Mesodermal cell (in vitro differentiated cells): ENCODE results near the gene ABHD2.

Experiments
- H3K27ac ChIP-seq: 2 replicates; pipeline ENCODE4 v1.7.0; 2013; ENCODE audit warnings: mild to moderate bottlenecking, low read depth, low read length, moderate library complexity; ENCODE audit not compliant: severe bottlenecking
- H3K36me3 ChIP-seq: 2 replicates; pipeline ENCODE4 v1.7.1; 2013; ENCODE audit warnings: mild to moderate bottlenecking, low read length, moderate library complexity; ENCODE audit not compliant: control insufficient read depth, insufficient read depth
- H3K4me1 ChIP-seq: one replicate; pipeline ENCODE4 v1.7.1; 2013; ENCODE audit warnings: mild to moderate bottlenecking, low read length; ENCODE audit not compliant: insufficient read depth, control insufficient read depth, poor library complexity, severe bottlenecking
- H3K4me3 ChIP-seq: 2 replicates; pipeline ENCODE4 v1.7.0; 2013; ENCODE audit warnings: low read length, control low read depth, mild to moderate bottlenecking; ENCODE audit not compliant: insufficient read depth, poor library complexity, severe bottlenecking; ENCODE audit errors: extremely low read depth
- H3K9me3 ChIP-seq: 2 replicates; pipeline ENCODE4 v1.7.1; 2013; ENCODE audit warnings: mild to moderate bottlenecking, low read length, moderate library complexity; ENCODE audit not compliant: control insufficient read depth
- WGBS, 2 experiments: methylation state at CpG; one replicate each; pipeline ENCODE4 v1.1.5; 2013; ENCODE audit warnings: missing lambda C conversion rate in 2 of 2; ENCODE audit not compliant: insufficient coverage in 2 of 2; 5-methylcytosine and 5-hydroxymethylcytosine counted together

The ABHD2 gene

GRCh38 chr15:89215627-89216026 is 127.4 kb downstream of the ABHD2 start:
- H3K4me1 ChIP-seq = no peaks in the 10 kb centered on the region
- no peak overlapping the region for H3K27ac ChIP-seq
- 75 to 88% methylated on average over 2 of the region's 2 CpGs for WGBS, 2 experiments
- no peak overlapping the region for H3K4me3 ChIP-seq
- no peaks in the 10 kb centered on the region for H3K36me3 ChIP-seq
- H3K9me3 ChIP-seq = no peaks in the 10 kb centered on the region

GRCh38 chr15:89217031-89217430 is 128.8 kb downstream of the ABHD2 start:
- Histone ChIP-seq H3K27ac (no peak overlapping the region), H3K36me3 (no peaks in the 10 kb centered on the region), H3K9me3 (no peaks in the 10 kb centered on the region), H3K4me1 (no peaks in the 10 kb centered on the region), H3K4me3 (no peak overlapping the region)
- WGBS, 2 experiments = 85 to 96% methylated on average over 14 to 18 of the region's 20 CpGs

DNA sequence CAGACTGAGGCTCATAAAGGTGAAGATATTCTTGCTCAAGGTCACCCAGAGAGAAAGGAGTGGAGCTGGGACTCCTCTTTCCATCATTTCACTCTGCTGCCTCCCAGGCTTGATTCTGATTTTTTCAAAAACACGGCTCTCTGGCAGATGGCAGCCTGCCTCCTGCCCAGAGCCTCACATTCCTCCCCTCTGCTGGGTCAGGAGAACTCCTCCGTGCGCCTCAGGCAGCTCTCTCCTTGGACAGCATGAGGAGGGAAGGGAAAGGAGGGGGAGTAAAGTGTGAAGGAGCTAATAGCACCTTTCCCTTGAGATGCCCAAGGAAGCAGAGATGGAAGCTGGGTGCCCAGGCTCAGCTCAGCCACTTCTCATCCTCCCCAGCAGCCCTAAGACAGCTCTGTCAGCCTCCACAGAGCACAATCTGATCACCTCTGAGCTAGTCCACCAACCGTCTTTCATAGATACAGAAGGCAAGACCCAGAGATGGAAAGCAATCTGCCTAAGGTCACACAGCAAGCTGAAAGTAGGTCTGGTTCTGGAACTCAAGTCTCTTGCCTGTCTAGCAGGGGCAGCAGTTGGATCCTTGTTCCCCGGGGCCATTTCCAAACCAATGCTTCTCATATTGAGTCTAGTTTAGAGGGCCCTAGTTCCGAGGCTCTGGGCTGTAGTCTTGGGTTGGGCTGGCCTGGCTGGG is 129.6 kb downstream of the ABHD2 start:
- Histone ChIP-seq H3K4me3 (no peak overlapping the region), H3K9me3 (no peaks in the 10 kb centered on the region), H3K36me3 (no peaks in the 10 kb centered on the region), H3K27ac (no peak overlapping the region), H3K4me1 (no peaks in the 10 kb centered on the region)
- 87 to 94% methylated on average over 2 to 4 of the region's 6 CpGs for WGBS, 2 experiments

DNA sequence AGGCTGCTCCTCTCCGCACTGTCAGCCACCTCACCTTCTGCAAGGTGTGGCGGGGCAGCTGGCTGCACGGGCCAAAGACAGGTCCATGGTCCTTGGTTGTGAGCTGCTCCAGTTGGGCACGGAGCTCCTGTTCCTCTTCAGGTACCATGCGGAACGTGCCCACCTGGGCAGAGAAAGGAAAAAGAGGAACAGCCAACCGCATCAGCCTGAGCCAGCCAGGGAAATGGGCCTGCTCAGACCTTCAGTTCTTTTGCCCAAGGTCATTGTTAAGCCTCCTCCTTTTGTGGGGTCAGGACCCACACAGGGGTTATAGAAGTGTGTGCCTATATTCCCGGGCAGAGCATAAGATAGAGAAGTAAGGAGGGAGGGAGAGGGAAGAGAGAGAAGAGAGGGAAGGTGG is 130.3 kb downstream of the ABHD2 start:
- no peaks in the 10 kb centered on the region for H3K4me1 ChIP-seq
- WGBS, 2 experiments = 81 to 89% methylated on average over 7 to 8 of the region's 8 CpGs
- no peaks in the 10 kb centered on the region for H3K36me3 ChIP-seq
- no peak overlapping the region for H3K4me3 ChIP-seq
- H3K27ac ChIP-seq = no peak overlapping the region
- H3K9me3 ChIP-seq = no peaks in the 10 kb centered on the region

- no peaks in the 10 kb centered on the region for H3K9me3 ChIP-seq
- no peak within 1 kb of the TSS for H3K27ac ChIP-seq
- H3K4me3 ChIP-seq = no peak within 1 kb of the TSS
- no peaks in the 10 kb centered on the region for H3K4me1 ChIP-seq
- WGBS, 2 experiments = 88 to 93% methylated on average over 3 to 7 of the region's 11 CpGs
- H3K36me3 ChIP-seq = no peaks in the 10 kb centered on the region
Measured at GRCh38 chr15:89221543-89221942, 133.3 kb downstream of the ABHD2 start, which contains the start of gene RLBP1. Gene RLBP1 (minus strand): TSS chr15:89221579. CDS start chr15:89218975, 2,604 bp downstream.

DNA sequence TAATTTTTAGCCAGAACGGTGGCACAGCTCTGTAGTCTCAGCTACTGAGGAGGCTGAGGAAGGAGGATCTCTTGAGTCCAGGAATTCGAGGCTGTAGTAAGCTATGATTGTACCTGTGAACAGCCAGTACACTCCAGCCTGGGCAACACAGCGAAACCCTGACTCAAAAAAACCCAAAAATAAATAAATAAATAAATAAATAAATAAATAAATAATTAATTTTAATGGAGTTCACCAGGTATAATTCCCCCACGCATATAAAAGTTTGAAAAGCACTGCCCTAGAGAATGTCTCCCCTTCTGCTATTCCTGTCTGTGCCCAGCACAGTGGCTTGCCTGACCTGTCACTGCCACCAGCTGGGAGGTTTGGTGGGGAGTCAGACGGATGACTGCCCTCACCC is 137.3 kb downstream of the ABHD2 start:
- Histone ChIP-seq H3K9me3 (no peaks in the 10 kb centered on the region), H3K36me3 (no peaks in the 10 kb centered on the region), H3K27ac (no peak overlapping the region), H3K4me1 (no peaks in the 10 kb centered on the region), H3K4me3 (no peak overlapping the region)
- 90% methylated on average over 2 of the region's 5 CpGs; no CpG with 5 or more reads in 1 of the 2 experiments for WGBS, 2 experiments

- Histone ChIP-seq H3K9me3 (no peaks in the 10 kb centered on the region), H3K4me3 (no peak overlapping the region), H3K4me1 (no peaks in the 10 kb centered on the region), H3K27ac (no peak overlapping the region), H3K36me3 (no peaks in the 10 kb centered on the region)
- WGBS, 2 experiments = 91 to 94% methylated on average over 10 to 11 of the region's 14 CpGs
Measured at GRCh38 chr15:89226359-89227221, 138.3 kb downstream of the ABHD2 start.

GRCh38 chr15:89227425-89227824 is 139.2 kb downstream of the ABHD2 start:
- 47 to 87% methylated on average over 5 of the region's 7 CpGs for WGBS, 2 experiments
- Histone ChIP-seq H3K36me3 (no peaks in the 10 kb centered on the region), H3K9me3 (no peaks in the 10 kb centered on the region)

DNA sequence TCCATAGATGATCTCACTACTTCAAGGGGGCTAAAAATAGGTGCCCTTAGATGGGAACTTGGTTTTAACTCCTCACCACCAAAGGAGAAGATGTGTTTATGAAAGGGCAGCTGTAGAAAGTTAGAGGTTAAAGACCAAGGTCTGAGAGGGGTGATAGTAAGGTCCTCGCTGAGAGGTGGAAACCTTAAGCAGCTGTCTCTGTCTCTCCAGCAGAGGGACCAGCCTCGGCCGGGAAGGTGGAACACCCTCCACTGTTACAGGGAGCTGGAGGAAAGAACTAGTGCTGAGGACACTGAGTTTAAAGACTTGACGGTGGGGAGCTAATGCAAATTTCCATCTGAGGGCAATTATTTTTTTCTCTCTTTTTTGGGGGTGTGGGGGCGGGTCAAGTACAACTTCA is 142.0 kb downstream of the ABHD2 start:
- 59 to 73% methylated on average over 4 of the region's 5 CpGs for WGBS, 2 experiments

More at GRCh38 chr15:89227425-89227824, 139.2 kb downstream of the ABHD2 start:
- no peak overlapping the region for H3K4me3 ChIP-seq
- H3K4me1 ChIP-seq = no peaks in the 10 kb centered on the region
- no peak overlapping the region for H3K27ac ChIP-seq

DNA sequence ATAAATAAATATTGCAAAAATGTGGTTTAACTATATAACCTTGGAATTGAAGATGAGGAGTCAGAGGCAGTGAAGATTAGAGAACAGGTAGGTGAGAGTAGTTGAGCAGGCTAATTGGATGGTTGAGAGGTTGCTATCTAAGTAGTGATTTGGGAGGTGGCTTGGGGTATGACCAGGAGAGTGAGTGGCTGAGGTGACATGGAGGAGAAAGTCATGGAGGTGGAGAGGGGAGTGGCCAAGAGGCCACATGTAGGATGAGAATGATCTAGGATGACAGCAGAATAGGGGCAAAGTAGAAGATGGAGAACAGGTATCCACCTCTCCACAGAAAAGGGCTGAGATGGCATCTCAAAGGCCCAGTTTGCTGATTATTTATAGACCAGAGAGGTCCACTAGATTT is 143.6 kb downstream of the ABHD2 start:
- Histone ChIP-seq H3K27ac (no peak overlapping the region), H3K4me3 (no peak overlapping the region), H3K36me3 (no peaks in the 10 kb centered on the region), H3K9me3 (no peaks in the 10 kb centered on the region), H3K4me1 (no peaks in the 10 kb centered on the region)

More for the DNA sequence above, 142.0 kb downstream of the ABHD2 start:
- no peaks in the 10 kb centered on the region for H3K36me3 ChIP-seq
- H3K27ac ChIP-seq = no peak overlapping the region
- H3K4me1 ChIP-seq = no peaks in the 10 kb centered on the region
- no peaks in the 10 kb centered on the region for H3K9me3 ChIP-seq
- no peak overlapping the region for H3K4me3 ChIP-seq
